WTC11 (cell line): Measurements from ENCODE around the gene FBXL14. TPM values are rescaled to one million over a fixed set of nuclear protein-coding genes. Genes with fewer than 3 reads are reported as not detected.
A peak's percentile ranks its signal among the peaks of the same experiment; 100 is the strongest.

ENCODE experiments used
- ATAC-seq: fragments of 200-7000 bp; cut with Tn5 transposase; 2 replicates; pipeline ENCODE4 v1.10.0; 2021; ENCODE audit warnings: mild to moderate bottlenecking, moderate library complexity
- Bru-seq: library from RNA; stranded (reverse); fragments of 400-500 nt; gene quantifications from one replicate; lab custom pipeline; 2021; lab: Mats Ljungman, UMichigan
- CTCF ChIA-PET: fragments of 300-600 bp; sonication (Branson Sonifier 250); formaldehyde crosslinking; loops from one replicate; lab custom pipeline; 2021; ENCODE audit warnings: antibody characterized with exemption; lab: Charles Lee
- POLR2A ChIA-PET: fragments of 350-600 bp; sonication (Branson Sonifier 250); formaldehyde crosslinking; loops from one replicate; lab custom pipeline; 2021; ENCODE audit warnings: antibody characterized with exemption; lab: Charles Lee
- DNase-seq: peaks from one replicate; pipeline ENCODE4 v3.0.0; 2021; ENCODE audit warnings: low spot score
- H3K27ac Mint-ChIP-seq: 2 replicates; pipeline ENCODE4 v1.8.0; 2021; ENCODE audit warnings: mixed read lengths
- H3K27me3 Mint-ChIP-seq: 2 replicates; pipeline ENCODE4 v1.8.0; 2021; ENCODE audit warnings: low read depth, mild to moderate bottlenecking, moderate library complexity, mixed read lengths
- H3K36me3 Mint-ChIP-seq: 2 replicates; pipeline ENCODE4 v1.8.0; 2021; ENCODE audit warnings: mixed read lengths
- H3K4me1 Mint-ChIP-seq: 2 replicates; pipeline ENCODE4 v1.8.0; 2022; ENCODE audit warnings: mixed read lengths
- H3K4me3 Mint-ChIP-seq: 2 replicates; pipeline ENCODE4 v1.8.0; 2021; ENCODE audit warnings: mild to moderate bottlenecking, moderate library complexity, mixed read lengths
- H3K9me3 Mint-ChIP-seq: 2 replicates; pipeline ENCODE4 v1.8.0; 2021; ENCODE audit warnings: mixed read lengths
- AR ChIP-seq: fragments of 250-450 bp; sonication (Bioruptor Pico); IDR thresholded peaks from 2 replicates; pipeline ENCODE4 v1.9.0; 2021; ENCODE audit warnings: mild to moderate bottlenecking
- FOXJ3 ChIP-seq: sonication (generic); formaldehyde crosslinking; IDR thresholded peaks from 2 replicates; pipeline ENCODE4 v1.9.0; 2021; ENCODE audit warnings: missing genetic modification reagents, mild to moderate bottlenecking, borderline replicate concordance
- FOXK1 ChIP-seq: sonication (generic); formaldehyde crosslinking; IDR thresholded peaks from 2 replicates; pipeline ENCODE4 v1.8.0; 2022; ENCODE audit warnings: mild to moderate bottlenecking, moderate library complexity, missing genetic modification reagents
- FOXP1 ChIP-seq: sonication (generic); formaldehyde crosslinking; IDR thresholded peaks from 2 replicates; pipeline ENCODE4 v1.8.0; 2022; ENCODE audit warnings: missing genetic modification reagents, mild to moderate bottlenecking, moderate library complexity, borderline replicate concordance
- JAZF1 ChIP-seq: fragments of 250-450 bp; sonication (Bioruptor Pico); IDR thresholded peaks from 2 replicates; pipeline ENCODE4 v1.9.0; 2021; ENCODE audit warnings: moderate library complexity, mild to moderate bottlenecking, inconsistent platforms
- KAT7 ChIP-seq: sonication (generic); formaldehyde crosslinking; IDR thresholded peaks from 2 replicates; pipeline ENCODE4 v1.8.1; 2023; ENCODE audit warnings: missing genetic modification reagents, mild to moderate bottlenecking, borderline replicate concordance
- NR1H2 ChIP-seq: sonication (generic); formaldehyde crosslinking; IDR thresholded peaks from 2 replicates; pipeline ENCODE4 v1.9.0; 2021; ENCODE audit warnings: mild to moderate bottlenecking, moderate library complexity, missing genetic modification reagents
- OVOL2 ChIP-seq: fragments of 250-450 bp; sonication (Bioruptor Pico); IDR thresholded peaks from 2 replicates; pipeline ENCODE4 v1.9.0; 2021; ENCODE audit warnings: mild to moderate bottlenecking, borderline replicate concordance
- RELA ChIP-seq: sonication (generic); formaldehyde crosslinking; IDR thresholded peaks from 2 replicates; pipeline ENCODE4 v1.8.1; 2022; ENCODE audit warnings: missing genetic modification reagents, mild to moderate bottlenecking, borderline replicate concordance
- SP1 ChIP-seq: sonication (generic); formaldehyde crosslinking; conservative IDR thresholded peaks from 2 replicates; pipeline ENCODE4 v1.8.1; 2022; ENCODE audit warnings: missing genetic modification reagents
- TEAD1 ChIP-seq: sonication (generic); formaldehyde crosslinking; IDR thresholded peaks from 2 replicates; pipeline ENCODE4 v1.8.0; 2022; ENCODE audit warnings: mild to moderate bottlenecking, missing genetic modification reagents
- ZNF423 ChIP-seq: fragments of 250-450 bp; sonication (Bioruptor Pico); IDR thresholded peaks from 2 replicates; pipeline ENCODE4 v2.1.2; 2022; ENCODE audit warnings: mild to moderate bottlenecking, moderate library complexity
- ZNF671 ChIP-seq: fragments of 250-450 bp; sonication (Bioruptor Pico); IDR thresholded peaks from 2 replicates; pipeline ENCODE4 v1.8.0; 2021; ENCODE audit warnings: mild to moderate bottlenecking
- long read RNA-seq, 3 experiments: library from RNA in 1 of 3; library from capped mRNA in 1 of 3; library from polyadenylated mRNA in 1 of 3; unstranded in 2 of 3; stranded (forward) in 1 of 3; transcript quantifications; one replicate each; pipeline ENCODE4 v2.0.0, GENCODE V29; 2021
- total RNA-seq: library from RNA; stranded (reverse); gene quantifications from 3 replicates; pipeline ENCODE4 v1.2.3, GENCODE V29; 2021
- TF ChIP-seq, protein P1 (sequence below): sonication (generic); formaldehyde crosslinking; IDR thresholded peaks from 2 replicates; pipeline ENCODE4 v1.8.0; 2022; ENCODE audit warnings: mild to moderate bottlenecking, missing genetic modification reagents
- TF ChIP-seq, protein P2 (sequence below): sonication (generic); formaldehyde crosslinking; IDR thresholded peaks from 2 replicates; pipeline ENCODE4 v1.8.1; 2023; ENCODE audit warnings: mild to moderate bottlenecking, missing genetic modification reagents, moderate library complexity
- TF ChIP-seq, protein P3 (sequence below): sonication (generic); formaldehyde crosslinking; IDR thresholded peaks from 2 replicates; pipeline ENCODE4 v1.8.0; 2022; ENCODE audit warnings: mild to moderate bottlenecking, missing genetic modification reagents
- TF ChIP-seq, protein P4 (sequence below): sonication (generic); formaldehyde crosslinking; IDR thresholded peaks from 2 replicates; pipeline ENCODE4 v1.8.1; 2023; ENCODE audit warnings: mild to moderate bottlenecking, moderate library complexity, missing genetic modification reagents
- TF ChIP-seq, protein P5 (sequence below): sonication (generic); formaldehyde crosslinking; IDR thresholded peaks from 2 replicates; pipeline ENCODE4 v1.8.0; 2023; ENCODE audit warnings: mild to moderate bottlenecking, missing genetic modification reagents

The FBXL14 gene, protein sequence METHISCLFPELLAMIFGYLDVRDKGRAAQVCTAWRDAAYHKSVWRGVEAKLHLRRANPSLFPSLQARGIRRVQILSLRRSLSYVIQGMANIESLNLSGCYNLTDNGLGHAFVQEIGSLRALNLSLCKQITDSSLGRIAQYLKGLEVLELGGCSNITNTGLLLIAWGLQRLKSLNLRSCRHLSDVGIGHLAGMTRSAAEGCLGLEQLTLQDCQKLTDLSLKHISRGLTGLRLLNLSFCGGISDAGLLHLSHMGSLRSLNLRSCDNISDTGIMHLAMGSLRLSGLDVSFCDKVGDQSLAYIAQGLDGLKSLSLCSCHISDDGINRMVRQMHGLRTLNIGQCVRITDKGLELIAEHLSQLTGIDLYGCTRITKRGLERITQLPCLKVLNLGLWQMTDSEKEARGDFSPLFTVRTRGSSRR
- 12.0 to 14.6 TPM (median 12.9 TPM) in 3 replicates for total RNA-seq
- percentile 58 among the genes with signal in this experiment for Bru-seq, nascent RNA
- long read RNA-seq, experiment 1, partial matches to known transcripts = 0 of 92 reads
- long read RNA-seq, experiment 1, other reads (novel, unspliced or antisense) = 90 of 92 reads
- long read RNA-seq, experiment 2, partial matches to known transcripts = 0 of 27 reads
- long read RNA-seq, experiment 2, other reads (novel, unspliced or antisense) = 26 of 27 reads
- long read RNA-seq, experiment 3 = 0 reads

- Mint-ChIP-seq H3K9me3 (no peaks in the 10 kb centered on the region), H3K36me3 (no peaks in the 10 kb centered on the region), H3K4me3 (peak within 1 kb of the TSS; percentile 86), H3K27ac (no peak within 1 kb of the TSS), H3K27me3 (peaks cover 55% of the 10 kb centered on the region), H3K4me1 (peaks cover 49% of the 10 kb centered on the region)
- ChIA-PET POLR2A (no interaction called here), CTCF (interaction anchor here (0.7 to 2.8 kb wide), 12 partner anchors 11 to 502 kb away, joined by 3 to 16 read pairs (median 6); partner anchors contain the start of gene WNT5B)
- ATAC-seq (peak; percentile 58), DNase-seq (peak; percentile 91)
- TF ChIP-seq OVOL2 (CRISPR knock-in tag) (no peak), FOXP1 (CRISPR knock-in tag) (peak; percentile 19; the same call in 1 of the 2 replicates), NR1H2 (CRISPR knock-in tag) (no peak), JAZF1 (CRISPR knock-in tag) (no peak), FOXK1 (CRISPR knock-in tag) (0 out of 2 replicates have a peak, but pooled peaks have one; percentile 25), RELA (CRISPR knock-in tag) (no peak), TEAD1 (CRISPR knock-in tag) (0 out of 2 replicates have a peak, but pooled peaks have one; percentile 38), AR (CRISPR knock-in tag) (no peak), KAT7 (CRISPR knock-in tag) (0 out of 2 replicates have a peak, but pooled peaks have one; percentile 0), FOXJ3 (CRISPR knock-in tag) (no peak), ZNF423 (CRISPR knock-in tag) (no peak), ZNF671 (no peak), SP1 (CRISPR knock-in tag) (peak; percentile 47; the same call in 1 of the 2 replicates)
- TF ChIP-seq, protein P1, sequence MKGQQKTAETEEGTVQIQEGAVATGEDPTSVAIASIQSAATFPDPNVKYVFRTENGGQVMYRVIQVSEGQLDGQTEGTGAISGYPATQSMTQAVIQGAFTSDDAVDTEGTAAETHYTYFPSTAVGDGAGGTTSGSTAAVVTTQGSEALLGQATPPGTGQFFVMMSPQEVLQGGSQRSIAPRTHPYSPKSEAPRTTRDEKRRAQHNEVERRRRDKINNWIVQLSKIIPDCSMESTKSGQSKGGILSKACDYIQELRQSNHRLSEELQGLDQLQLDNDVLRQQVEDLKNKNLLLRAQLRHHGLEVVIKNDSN = peak; percentile 81
- TF ChIP-seq, protein P2, sequence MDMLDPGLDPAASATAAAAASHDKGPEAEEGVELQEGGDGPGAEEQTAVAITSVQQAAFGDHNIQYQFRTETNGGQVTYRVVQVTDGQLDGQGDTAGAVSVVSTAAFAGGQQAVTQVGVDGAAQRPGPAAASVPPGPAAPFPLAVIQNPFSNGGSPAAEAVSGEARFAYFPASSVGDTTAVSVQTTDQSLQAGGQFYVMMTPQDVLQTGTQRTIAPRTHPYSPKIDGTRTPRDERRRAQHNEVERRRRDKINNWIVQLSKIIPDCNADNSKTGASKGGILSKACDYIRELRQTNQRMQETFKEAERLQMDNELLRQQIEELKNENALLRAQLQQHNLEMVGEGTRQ (CRISPR knock-in tag) = peak; percentile 87
- TF ChIP-seq, protein P3, sequence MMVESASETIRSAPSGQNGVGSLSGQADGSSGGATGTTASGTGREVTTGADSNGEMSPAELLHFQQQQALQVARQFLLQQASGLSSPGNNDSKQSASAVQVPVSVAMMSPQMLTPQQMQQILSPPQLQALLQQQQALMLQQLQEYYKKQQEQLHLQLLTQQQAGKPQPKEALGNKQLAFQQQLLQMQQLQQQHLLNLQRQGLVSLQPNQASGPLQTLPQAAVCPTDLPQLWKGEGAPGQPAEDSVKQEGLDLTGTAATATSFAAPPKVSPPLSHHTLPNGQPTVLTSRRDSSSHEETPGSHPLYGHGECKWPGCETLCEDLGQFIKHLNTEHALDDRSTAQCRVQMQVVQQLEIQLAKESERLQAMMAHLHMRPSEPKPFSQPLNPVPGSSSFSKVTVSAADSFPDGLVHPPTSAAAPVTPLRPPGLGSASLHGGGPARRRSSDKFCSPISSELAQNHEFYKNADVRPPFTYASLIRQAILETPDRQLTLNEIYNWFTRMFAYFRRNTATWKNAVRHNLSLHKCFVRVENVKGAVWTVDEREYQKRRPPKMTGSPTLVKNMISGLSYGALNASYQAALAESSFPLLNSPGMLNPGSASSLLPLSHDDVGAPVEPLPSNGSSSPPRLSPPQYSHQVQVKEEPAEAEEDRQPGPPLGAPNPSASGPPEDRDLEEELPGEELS (CRISPR knock-in tag) = no peak
- TF ChIP-seq, protein P4, sequence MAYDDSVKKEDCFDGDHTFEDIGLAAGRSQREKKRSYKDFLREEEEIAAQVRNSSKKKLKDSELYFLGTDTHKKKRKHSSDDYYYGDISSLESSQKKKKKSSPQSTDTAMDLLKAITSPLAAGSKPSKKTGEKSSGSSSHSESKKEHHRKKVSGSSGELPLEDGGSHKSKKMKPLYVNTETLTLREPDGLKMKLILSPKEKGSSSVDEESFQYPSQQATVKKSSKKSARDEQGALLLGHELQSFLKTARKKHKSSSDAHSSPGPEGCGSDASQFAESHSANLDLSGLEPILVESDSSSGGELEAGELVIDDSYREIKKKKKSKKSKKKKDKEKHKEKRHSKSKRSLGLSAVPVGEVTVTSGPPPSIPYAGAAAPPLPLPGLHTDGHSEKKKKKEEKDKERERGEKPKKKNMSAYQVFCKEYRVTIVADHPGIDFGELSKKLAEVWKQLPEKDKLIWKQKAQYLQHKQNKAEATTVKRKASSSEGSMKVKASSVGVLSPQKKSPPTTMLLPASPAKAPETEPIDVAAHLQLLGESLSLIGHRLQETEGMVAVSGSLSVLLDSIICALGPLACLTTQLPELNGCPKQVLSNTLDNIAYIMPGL = 0 out of 2 replicates have a peak, but pooled peaks have one; percentile 13
- TF ChIP-seq, protein P5, sequence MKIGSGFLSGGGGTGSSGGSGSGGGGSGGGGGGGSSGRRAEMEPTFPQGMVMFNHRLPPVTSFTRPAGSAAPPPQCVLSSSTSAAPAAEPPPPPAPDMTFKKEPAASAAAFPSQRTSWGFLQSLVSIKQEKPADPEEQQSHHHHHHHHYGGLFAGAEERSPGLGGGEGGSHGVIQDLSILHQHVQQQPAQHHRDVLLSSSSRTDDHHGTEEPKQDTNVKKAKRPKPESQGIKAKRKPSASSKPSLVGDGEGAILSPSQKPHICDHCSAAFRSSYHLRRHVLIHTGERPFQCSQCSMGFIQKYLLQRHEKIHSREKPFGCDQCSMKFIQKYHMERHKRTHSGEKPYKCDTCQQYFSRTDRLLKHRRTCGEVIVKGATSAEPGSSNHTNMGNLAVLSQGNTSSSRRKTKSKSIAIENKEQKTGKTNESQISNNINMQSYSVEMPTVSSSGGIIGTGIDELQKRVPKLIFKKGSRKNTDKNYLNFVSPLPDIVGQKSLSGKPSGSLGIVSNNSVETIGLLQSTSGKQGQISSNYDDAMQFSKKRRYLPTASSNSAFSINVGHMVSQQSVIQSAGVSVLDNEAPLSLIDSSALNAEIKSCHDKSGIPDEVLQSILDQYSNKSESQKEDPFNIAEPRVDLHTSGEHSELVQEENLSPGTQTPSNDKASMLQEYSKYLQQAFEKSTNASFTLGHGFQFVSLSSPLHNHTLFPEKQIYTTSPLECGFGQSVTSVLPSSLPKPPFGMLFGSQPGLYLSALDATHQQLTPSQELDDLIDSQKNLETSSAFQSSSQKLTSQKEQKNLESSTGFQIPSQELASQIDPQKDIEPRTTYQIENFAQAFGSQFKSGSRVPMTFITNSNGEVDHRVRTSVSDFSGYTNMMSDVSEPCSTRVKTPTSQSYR = no peak
These were observed at the start of gene FBXL14 for GRCh38 chr12:1594261-1595025. FBXL14 (minus strand) TSS chr12:1594581; CDS start chr12:1594066, 515 bp downstream.
